GM11168 (cell line): ENCODE measurements around the gene PROCR.
"Not testable (repeated sequence)": the region's sequence is repeated elsewhere in the genome, so short reads cannot be mapped to it uniquely, and the experiment has no call there.

Source experiments
- in situ Hi-C: fragments of 300-500 bp; cut with MboI; formaldehyde crosslinking; loops from one replicate; pipeline ENCODE4 v1.12.0; 2022; ENCODE audit warnings: low sequenced_read_pairs; ENCODE audit not compliant: unreplicated experiment

PROCR gene

GRCh38 chr20:35160341-35160740, 11.5 kb upstream of the PROCR start:
- in situ Hi-C loops: not testable (repeated sequence)

GRCh38 chr20:35164531-35164930, 7.3 kb upstream of the PROCR start:
- in situ Hi-C loops: not testable (repeated sequence)

GRCh38 chr20:35165221-35166185, 6.4 kb upstream of the PROCR start:
- in situ Hi-C loops: no loop called here

- in situ Hi-C loops: no loop called here
Observed at GRCh38 chr20:35166242-35166830, 5.5 kb upstream of the PROCR start.

- in situ Hi-C loops: no loop called here
Observed at GRCh38 chr20:35167787-35168186, 4.1 kb upstream of the PROCR start.

- in situ Hi-C loops: not testable (repeated sequence)
Observed at GRCh38 chr20:35168701-35169409, 3.0 kb upstream of the PROCR start.

GRCh38 chr20:35171438-35171752, 477 bp upstream of the PROCR start:
- in situ Hi-C loops: no loop called here

GRCh38 chr20:35172434-35172806, 548 bp downstream of the PROCR start:
- in situ Hi-C loops: no loop called here

GRCh38 chr20:35173576-35174192, 1.8 kb downstream of the PROCR start:
- in situ Hi-C loops: no loop called here

GRCh38 chr20:35174458-35175216, 2.8 kb downstream of the PROCR start:
- in situ Hi-C loops: no loop called here

GRCh38 chr20:35176132-35176531, 4.3 kb downstream of the PROCR start:
- in situ Hi-C loops: no loop called here

GRCh38 chr20:35179292-35180212, 7.7 kb downstream of the PROCR start:
- in situ Hi-C loops: no loop called here

GRCh38 chr20:35180266-35180665, 8.4 kb downstream of the PROCR start:
- in situ Hi-C loops: no loop called here

GRCh38 chr20:35181731-35182130, 9.9 kb downstream of the PROCR start:
- in situ Hi-C loops: no loop called here

GRCh38 chr20:35186691-35187289, 14.9 kb downstream of the PROCR start:
- in situ Hi-C loops: not testable (repeated sequence)

- in situ Hi-C loops: no loop called here
Observed at GRCh38 chr20:35187584-35188190, 15.8 kb downstream of the PROCR start.

GRCh38 chr20:35189223-35189622, 17.4 kb downstream of the PROCR start:
- in situ Hi-C loops: not testable (repeated sequence)

- in situ Hi-C loops: no loop called here
Observed at GRCh38 chr20:35190556-35190955, 18.7 kb downstream of the PROCR start.
